ENCODE measurements around the gene PFKFB4.

- TF ChIP-seq, protein P1, sequence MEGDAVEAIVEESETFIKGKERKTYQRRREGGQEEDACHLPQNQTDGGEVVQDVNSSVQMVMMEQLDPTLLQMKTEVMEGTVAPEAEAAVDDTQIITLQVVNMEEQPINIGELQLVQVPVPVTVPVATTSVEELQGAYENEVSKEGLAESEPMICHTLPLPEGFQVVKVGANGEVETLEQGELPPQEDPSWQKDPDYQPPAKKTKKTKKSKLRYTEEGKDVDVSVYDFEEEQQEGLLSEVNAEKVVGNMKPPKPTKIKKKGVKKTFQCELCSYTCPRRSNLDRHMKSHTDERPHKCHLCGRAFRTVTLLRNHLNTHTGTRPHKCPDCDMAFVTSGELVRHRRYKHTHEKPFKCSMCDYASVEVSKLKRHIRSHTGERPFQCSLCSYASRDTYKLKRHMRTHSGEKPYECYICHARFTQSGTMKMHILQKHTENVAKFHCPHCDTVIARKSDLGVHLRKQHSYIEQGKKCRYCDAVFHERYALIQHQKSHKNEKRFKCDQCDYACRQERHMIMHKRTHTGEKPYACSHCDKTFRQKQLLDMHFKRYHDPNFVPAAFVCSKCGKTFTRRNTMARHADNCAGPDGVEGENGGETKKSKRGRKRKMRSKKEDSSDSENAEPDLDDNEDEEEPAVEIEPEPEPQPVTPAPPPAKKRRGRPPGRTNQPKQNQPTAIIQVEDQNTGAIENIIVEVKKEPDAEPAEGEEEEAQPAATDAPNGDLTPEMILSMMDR (IDR thresholded peaks at IDR 0.05; ENCODE audit: insufficient read depth, low read length), result no peak
- TF ChIP-seq GABPA (IDR thresholded peaks at IDR 0.05; ENCODE audit: low read depth), result no peak
- TF ChIP-seq POLR2AphosphoS5 (IDR thresholded peaks at IDR 0.05; ENCODE audit: low read depth), result no peak
- TF ChIP-seq, protein P2, sequence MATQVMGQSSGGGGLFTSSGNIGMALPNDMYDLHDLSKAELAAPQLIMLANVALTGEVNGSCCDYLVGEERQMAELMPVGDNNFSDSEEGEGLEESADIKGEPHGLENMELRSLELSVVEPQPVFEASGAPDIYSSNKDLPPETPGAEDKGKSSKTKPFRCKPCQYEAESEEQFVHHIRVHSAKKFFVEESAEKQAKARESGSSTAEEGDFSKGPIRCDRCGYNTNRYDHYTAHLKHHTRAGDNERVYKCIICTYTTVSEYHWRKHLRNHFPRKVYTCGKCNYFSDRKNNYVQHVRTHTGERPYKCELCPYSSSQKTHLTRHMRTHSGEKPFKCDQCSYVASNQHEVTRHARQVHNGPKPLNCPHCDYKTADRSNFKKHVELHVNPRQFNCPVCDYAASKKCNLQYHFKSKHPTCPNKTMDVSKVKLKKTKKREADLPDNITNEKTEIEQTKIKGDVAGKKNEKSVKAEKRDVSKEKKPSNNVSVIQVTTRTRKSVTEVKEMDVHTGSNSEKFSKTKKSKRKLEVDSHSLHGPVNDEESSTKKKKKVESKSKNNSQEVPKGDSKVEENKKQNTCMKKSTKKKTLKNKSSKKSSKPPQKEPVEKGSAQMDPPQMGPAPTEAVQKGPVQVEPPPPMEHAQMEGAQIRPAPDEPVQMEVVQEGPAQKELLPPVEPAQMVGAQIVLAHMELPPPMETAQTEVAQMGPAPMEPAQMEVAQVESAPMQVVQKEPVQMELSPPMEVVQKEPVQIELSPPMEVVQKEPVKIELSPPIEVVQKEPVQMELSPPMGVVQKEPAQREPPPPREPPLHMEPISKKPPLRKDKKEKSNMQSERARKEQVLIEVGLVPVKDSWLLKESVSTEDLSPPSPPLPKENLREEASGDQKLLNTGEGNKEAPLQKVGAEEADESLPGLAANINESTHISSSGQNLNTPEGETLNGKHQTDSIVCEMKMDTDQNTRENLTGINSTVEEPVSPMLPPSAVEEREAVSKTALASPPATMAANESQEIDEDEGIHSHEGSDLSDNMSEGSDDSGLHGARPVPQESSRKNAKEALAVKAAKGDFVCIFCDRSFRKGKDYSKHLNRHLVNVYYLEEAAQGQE (IDR thresholded peaks at IDR 0.05; ENCODE audit: insufficient replicate concordance, low read depth), result no peak
Measured at GRCh38 chr3:48595075-48595525, 38.5 kb upstream of the PFKFB4 start, which contains the start of gene COL7A1.
